GM23338 (cell line): ENCODE measurements around the gene XKR8. TPM values are rescaled to one million over a fixed set of nuclear protein-coding genes. Genes with fewer than 3 reads are reported as not detected.

Experiments used
- ATAC-seq: fragments of 200-7000 bp; cut with Tn5 transposase; 3 replicates; pipeline ENCODE4 v1.9.1; 2020
- DNase-seq: peaks from one replicate; pipeline ENCODE4 v3.0.0-alpha.2; 2015; ENCODE audit warnings: low spot score
- H2AFZ ChIP-seq: fragments of 200-600 bp; sonication (generic); 2 replicates; pipeline ENCODE4 v1.8.0; 2016; ENCODE audit warnings: antibody characterized with exemption, mild to moderate bottlenecking, moderate library complexity
- H3F3A ChIP-seq: fragments of 200-600 bp; sonication (generic); replicated peaks from 2 replicates; pipeline ENCODE4 v1.8.0; 2017; ENCODE audit warnings: antibody characterized with exemption, mixed run types, low read depth
- H3K27ac ChIP-seq: fragments of 200-600 bp; sonication (generic); 2 replicates; pipeline ENCODE4 v1.6.1; 2016; ENCODE audit warnings: low read depth
- H3K27me3 ChIP-seq: fragments of 200-600 bp; sonication (generic); 2 replicates; pipeline ENCODE4 v1.8.0; 2016; ENCODE audit warnings: mild to moderate bottlenecking, mixed run types, moderate library complexity; ENCODE audit not compliant: insufficient read depth
- H3K36me3 ChIP-seq: fragments of 200-600 bp; sonication (generic); 2 replicates; pipeline ENCODE4 v1.8.0; 2016; ENCODE audit warnings: mild to moderate bottlenecking; ENCODE audit not compliant: insufficient read depth
- H3K4me1 ChIP-seq: fragments of 200-600 bp; sonication (generic); 2 replicates; pipeline ENCODE4 v1.8.0; 2016; ENCODE audit warnings: mild to moderate bottlenecking, moderate library complexity; ENCODE audit not compliant: insufficient read depth
- H3K4me2 ChIP-seq: fragments of 200-600 bp; sonication (generic); 2 replicates; pipeline ENCODE4 v1.7.1; 2017; ENCODE audit warnings: mixed run types
- H3K4me3 ChIP-seq: fragments of 200-600 bp; sonication (generic); 2 replicates; pipeline ENCODE4 v1.6.1; 2016; ENCODE audit warnings: mixed run types
- H3K79me2 ChIP-seq: fragments of 200-600 bp; sonication (generic); replicated peaks from 2 replicates; pipeline ENCODE4 v1.8.0; 2017; ENCODE audit warnings: mild to moderate bottlenecking; ENCODE audit not compliant: insufficient read depth
- H3K9me2 ChIP-seq: fragments of 200-600 bp; sonication (generic); 2 replicates; pipeline ENCODE4 v1.8.0; 2017; ENCODE audit not compliant: insufficient read depth
- H4K20me1 ChIP-seq: fragments of 200-600 bp; sonication (generic); replicated peaks from 2 replicates; pipeline ENCODE4 v1.8.0; 2017; ENCODE audit warnings: mild to moderate bottlenecking; ENCODE audit not compliant: insufficient read depth
- H3K27ac Mint-ChIP-seq: 2 replicates; pipeline ENCODE4 v1.8.0; 2020; ENCODE audit warnings: inconsistent platforms, mild to moderate bottlenecking, moderate library complexity, mixed read lengths
- H3K27me3 Mint-ChIP-seq: 3 replicates; pipeline ENCODE4 v1.8.0; 2022; ENCODE audit warnings: low read depth, mild to moderate bottlenecking, moderate library complexity, mixed read lengths, inconsistent platforms; ENCODE audit not compliant: insufficient read depth, poor library complexity
- H3K36me3 Mint-ChIP-seq: 3 replicates; pipeline ENCODE4 v1.8.0; 2021; ENCODE audit warnings: low read depth, mild to moderate bottlenecking, inconsistent platforms, moderate library complexity, mixed read lengths
- H3K4me1 Mint-ChIP-seq: 3 replicates; pipeline ENCODE4 v1.8.0; 2020; ENCODE audit warnings: mild to moderate bottlenecking, inconsistent platforms, mixed read lengths
- H3K4me3 Mint-ChIP-seq: 3 replicates; pipeline ENCODE4 v1.8.0; 2021; ENCODE audit warnings: moderate library complexity, mild to moderate bottlenecking, inconsistent platforms, mixed read lengths
- H3K9me3 Mint-ChIP-seq: 3 replicates; pipeline ENCODE4 v1.8.0; 2020; ENCODE audit warnings: moderate library complexity, mild to moderate bottlenecking, inconsistent platforms, mixed read lengths
- EZH2 ChIP-seq: fragments of 200-600 bp; sonication (generic); IDR thresholded peaks from one replicate; pipeline ENCODE4 v1.8.0; 2017; ENCODE audit warnings: antibody characterized with exemption, mild to moderate bottlenecking, low read depth; ENCODE audit not compliant: unreplicated experiment
- EZH2phosphoT487 ChIP-seq: fragments of 200-600 bp; sonication (generic); IDR thresholded peaks from one replicate; pipeline ENCODE4 v1.8.1; 2018; ENCODE audit warnings: antibody characterized with exemption; ENCODE audit not compliant: unreplicated experiment
- JUNB ChIP-seq: IDR thresholded peaks from one replicate; pipeline ENCODE4 v1.6.1; 2016; ENCODE audit warnings: antibody characterized with exemption; ENCODE audit not compliant: unreplicated experiment
- NANOG ChIP-seq: IDR thresholded peaks from 2 replicates; pipeline ENCODE4 v1.6.1; 2016; ENCODE audit warnings: antibody characterized with exemption, borderline replicate concordance
- ZNF331 ChIP-seq: fragments of 250-450 bp; sonication (Bioruptor Pico); IDR thresholded peaks from 2 replicates; pipeline ENCODE4 v1.5.0; 2020; ENCODE audit warnings: low read depth, mild to moderate bottlenecking, moderate library complexity
- polyA plus RNA-seq: library from polyadenylated mRNA; unstranded; fragments of >200 nt; fragmentation: Nextera tagmentation; extraction: Ambion mirVana; gene quantifications from 2 replicates; pipeline ENCODE4 v1.2.1, GENCODE V29; 2016
- total RNA-seq: library from RNA; depleted of rRNA; stranded (reverse); fragments of >200 nt; shearing (Covaris generic); gene quantifications from 2 replicates; pipeline ENCODE4 v1.2.3, GENCODE V29; 2014
- TF ChIP-seq, protein P1 (sequence below): fragments of 250-450 bp; sonication (Bioruptor Pico); IDR thresholded peaks from 2 replicates; pipeline ENCODE4 v1.5.0; 2020; ENCODE audit warnings: mild to moderate bottlenecking, moderate library complexity

The XKR8 gene
- total and polyA plus RNA-seq, 2 experiments from 2014 or later = 8.2 to 13.1 TPM

DNA sequence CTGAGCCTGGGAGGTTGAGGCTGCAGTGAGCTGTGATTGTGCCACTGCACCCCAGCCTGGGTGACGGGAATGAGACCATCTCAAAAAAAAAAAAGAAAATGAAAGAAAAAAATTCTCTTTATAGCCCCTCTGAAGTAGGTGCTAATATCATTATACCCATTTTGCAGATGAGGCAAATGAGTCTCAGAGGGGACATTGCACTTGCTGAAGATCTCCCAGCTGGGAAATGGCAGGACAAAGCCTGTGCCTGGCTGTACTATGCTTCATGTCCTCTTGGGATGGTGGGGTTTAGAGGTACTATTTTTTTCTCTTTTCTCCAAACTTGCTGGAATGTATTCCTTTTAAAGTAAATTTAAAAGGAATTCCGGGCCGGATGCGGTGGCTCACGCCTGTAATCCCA, 23.4 kb upstream of the XKR8 start:
- peak overlapping the region; percentile 90 for H3K4me3 Mint-ChIP-seq
- H3K36me3 Mint-ChIP-seq = peaks cover 5% of the 10 kb centered on the region
- Histone ChIP-seq H3K4me3 (peak overlapping the region; percentile 69), H3K27ac (peak overlapping the region; percentile 93; the same call in 1 of the 2 replicates), H3K9me2 (no peaks in the 10 kb centered on the region), H3K4me2 (peak overlapping the region; percentile 91), H2AFZ (no peak overlapping the region), H3K27me3 (no peaks in the 10 kb centered on the region), H3K4me1 (peaks cover 35% of the 10 kb centered on the region), H3F3A (peaks cover 21% of the 10 kb centered on the region), H3K36me3 (0 out of 2 replicates have a peak, but pooled peaks cover 6% of the 10 kb centered on the region), H4K20me1 (peaks cover 6% of the 10 kb centered on the region; the same call in 1 of the 2 replicates), H3K79me2 (peaks cover 50% of the 10 kb centered on the region)
- peaks cover 10% of the 10 kb centered on the region for H3K27me3 Mint-ChIP-seq
- no peak overlapping the region for H3K27ac Mint-ChIP-seq
- TF ChIP-seq EZH2 = no peak
- TF ChIP-seq EZH2phosphoT487 = no peak
- TF ChIP-seq ZNF331 (CRISPR knock-in tag) = no peak
- no peak for TF ChIP-seq JUNB
- no peak for TF ChIP-seq NANOG
- H3K4me1 Mint-ChIP-seq = peaks cover 53% of the 10 kb centered on the region
- no peaks in the 10 kb centered on the region for H3K9me3 Mint-ChIP-seq
- ATAC-seq = no peak
- no peak for DNase-seq

DNA sequence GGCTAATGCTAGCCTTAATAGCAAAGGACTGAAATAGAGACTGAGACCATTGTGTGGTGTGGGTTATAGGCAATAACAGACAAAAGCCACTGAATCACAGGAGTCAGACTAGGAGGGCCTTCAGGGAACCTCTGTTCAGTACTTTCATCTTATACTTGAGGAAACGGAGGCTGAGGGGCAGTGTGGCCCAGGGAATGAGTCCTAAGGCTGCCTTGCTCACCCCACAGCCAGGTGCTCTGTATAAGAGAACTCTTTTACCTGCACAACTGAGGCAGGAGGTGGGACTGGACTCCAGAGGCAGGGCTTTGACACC, 22.3 kb upstream of the XKR8 start:
- TF ChIP-seq, protein P1, sequence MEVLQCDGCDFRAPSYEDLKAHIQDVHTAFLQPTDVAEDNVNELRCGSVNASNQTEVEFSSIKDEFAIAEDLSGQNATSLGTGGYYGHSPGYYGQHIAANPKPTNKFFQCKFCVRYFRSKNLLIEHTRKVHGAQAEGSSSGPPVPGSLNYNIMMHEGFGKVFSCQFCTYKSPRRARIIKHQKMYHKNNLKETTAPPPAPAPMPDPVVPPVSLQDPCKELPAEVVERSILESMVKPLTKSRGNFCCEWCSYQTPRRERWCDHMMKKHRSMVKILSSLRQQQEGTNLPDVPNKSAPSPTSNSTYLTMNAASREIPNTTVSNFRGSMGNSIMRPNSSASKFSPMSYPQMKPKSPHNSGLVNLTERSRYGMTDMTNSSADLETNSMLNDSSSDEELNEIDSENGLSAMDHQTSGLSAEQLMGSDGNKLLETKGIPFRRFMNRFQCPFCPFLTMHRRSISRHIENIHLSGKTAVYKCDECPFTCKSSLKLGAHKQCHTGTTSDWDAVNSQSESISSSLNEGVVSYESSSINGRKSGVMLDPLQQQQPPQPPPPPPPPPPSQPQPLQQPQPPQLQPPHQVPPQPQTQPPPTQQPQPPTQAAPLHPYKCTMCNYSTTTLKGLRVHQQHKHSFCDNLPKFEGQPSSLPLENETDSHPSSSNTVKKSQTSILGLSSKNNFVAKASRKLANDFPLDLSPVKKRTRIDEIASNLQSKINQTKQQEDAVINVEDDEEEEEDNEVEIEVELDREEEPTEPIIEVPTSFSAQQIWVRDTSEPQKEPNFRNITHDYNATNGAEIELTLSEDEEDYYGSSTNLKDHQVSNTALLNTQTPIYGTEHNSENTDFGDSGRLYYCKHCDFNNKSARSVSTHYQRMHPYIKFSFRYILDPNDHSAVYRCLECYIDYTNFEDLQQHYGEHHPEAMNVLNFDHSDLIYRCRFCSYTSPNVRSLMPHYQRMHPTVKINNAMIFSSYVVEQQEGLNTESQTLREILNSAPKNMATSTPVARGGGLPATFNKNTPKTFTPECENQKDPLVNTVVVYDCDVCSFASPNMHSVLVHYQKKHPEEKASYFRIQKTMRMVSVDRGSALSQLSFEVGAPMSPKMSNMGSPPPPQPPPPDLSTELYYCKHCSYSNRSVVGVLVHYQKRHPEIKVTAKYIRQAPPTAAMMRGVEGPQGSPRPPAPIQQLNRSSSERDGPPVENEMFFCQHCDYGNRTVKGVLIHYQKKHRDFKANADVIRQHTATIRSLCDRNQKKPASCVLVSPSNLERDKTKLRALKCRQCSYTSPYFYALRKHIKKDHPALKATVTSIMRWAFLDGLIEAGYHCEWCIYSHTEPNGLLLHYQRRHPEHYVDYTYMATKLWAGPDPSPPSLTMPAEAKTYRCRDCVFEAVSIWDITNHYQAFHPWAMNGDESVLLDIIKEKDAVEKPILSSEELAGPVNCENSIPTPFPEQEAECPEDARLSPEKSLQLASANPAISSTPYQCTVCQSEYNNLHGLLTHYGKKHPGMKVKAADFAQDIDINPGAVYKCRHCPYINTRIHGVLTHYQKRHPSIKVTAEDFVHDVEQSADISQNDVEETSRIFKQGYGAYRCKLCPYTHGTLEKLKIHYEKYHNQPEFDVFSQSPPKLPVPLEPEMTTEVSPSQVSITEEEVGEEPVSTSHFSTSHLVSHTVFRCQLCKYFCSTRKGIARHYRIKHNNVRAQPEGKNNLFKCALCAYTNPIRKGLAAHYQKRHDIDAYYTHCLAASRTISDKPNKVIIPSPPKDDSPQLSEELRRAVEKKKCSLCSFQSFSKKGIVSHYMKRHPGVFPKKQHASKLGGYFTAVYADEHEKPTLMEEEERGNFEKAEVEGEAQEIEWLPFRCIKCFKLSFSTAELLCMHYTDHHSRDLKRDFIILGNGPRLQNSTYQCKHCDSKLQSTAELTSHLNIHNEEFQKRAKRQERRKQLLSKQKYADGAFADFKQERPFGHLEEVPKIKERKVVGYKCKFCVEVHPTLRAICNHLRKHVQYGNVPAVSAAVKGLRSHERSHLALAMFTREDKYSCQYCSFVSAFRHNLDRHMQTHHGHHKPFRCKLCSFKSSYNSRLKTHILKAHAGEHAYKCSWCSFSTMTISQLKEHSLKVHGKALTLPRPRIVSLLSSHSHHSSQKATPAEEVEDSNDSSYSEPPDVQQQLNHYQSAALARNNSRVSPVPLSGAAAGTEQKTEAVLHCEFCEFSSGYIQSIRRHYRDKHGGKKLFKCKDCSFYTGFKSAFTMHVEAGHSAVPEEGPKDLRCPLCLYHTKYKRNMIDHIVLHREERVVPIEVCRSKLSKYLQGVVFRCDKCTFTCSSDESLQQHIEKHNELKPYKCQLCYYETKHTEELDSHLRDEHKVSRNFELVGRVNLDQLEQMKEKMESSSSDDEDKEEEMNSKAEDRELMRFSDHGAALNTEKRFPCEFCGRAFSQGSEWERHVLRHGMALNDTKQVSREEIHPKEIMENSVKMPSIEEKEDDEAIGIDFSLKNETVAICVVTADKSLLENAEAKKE (CRISPR knock-in tag) = no peak
- H3K4me1 Mint-ChIP-seq = peaks cover 48% of the 10 kb centered on the region
- Histone ChIP-seq H2AFZ (no peak overlapping the region), H3K79me2 (peaks cover 51% of the 10 kb centered on the region), H3K4me2 (peak overlapping the region; percentile 91), H3K36me3 (0 out of 2 replicates have a peak, but pooled peaks cover 6% of the 10 kb centered on the region), H3K9me2 (no peaks in the 10 kb centered on the region), H3F3A (peaks cover 21% of the 10 kb centered on the region), H3K27ac (peak overlapping the region; percentile 93), H3K27me3 (no peaks in the 10 kb centered on the region), H4K20me1 (peaks cover 6% of the 10 kb centered on the region; the same call in 1 of the 2 replicates), H3K4me1 (peaks cover 35% of the 10 kb centered on the region), H3K4me3 (peak overlapping the region; percentile 69)
- ATAC-seq (peak; percentile 44; the same call in 2 of the 3 replicates), DNase-seq (no peak)
- peaks cover 10% of the 10 kb centered on the region for H3K27me3 Mint-ChIP-seq
- no peaks in the 10 kb centered on the region for H3K9me3 Mint-ChIP-seq
- H3K36me3 Mint-ChIP-seq = peaks cover 11% of the 10 kb centered on the region
- H3K4me3 Mint-ChIP-seq = peak overlapping the region; percentile 55
- H3K27ac Mint-ChIP-seq = peak overlapping the region; percentile 75
